ENCODE results near the gene WDR75. TPM values are rescaled to one million over a fixed set of nuclear protein-coding genes. Genes with fewer than 3 reads are reported as not detected.

The WDR75 gene
- polyA plus RNA-seq, 1 donor (not counting 4 experiments of a cell fraction or from before 2014, with no cell fraction given) = 60.4 TPM

DNA sequence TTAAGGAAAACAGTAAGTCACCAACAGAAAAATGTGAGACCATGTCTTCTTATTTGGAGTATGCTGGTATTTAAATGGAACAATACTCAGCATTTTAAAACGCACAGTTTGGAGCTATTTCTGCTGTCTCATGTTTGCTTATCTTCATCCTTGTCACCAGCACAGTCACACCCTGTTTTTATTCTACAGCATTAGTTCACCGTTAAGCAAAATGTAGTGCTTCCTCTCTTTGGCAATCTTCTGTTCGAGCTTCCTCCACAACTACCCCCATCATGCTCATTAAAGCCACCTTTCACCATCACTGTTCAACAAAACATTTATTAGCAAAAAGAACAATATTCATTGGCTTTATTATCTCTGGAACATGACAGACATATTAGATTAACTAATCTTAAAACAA is 75.3 kb downstream of the WDR75 start:
- dilution Hi-C loops (cut with MboI; ENCODE audit: extremely low pct_ligation_motif_present, low sequenced_read_pairs) = no loop called here
- Histone ChIP-seq H3K36me3 (ENCODE audit: control insufficient read depth in 2 of 2, extremely low read depth in 1 of 2, insufficient read depth in 2 of 2, low read length in 2 of 2) (no peaks in the 10 kb centered on the region), H3K9ac (ENCODE audit: control insufficient read depth, extremely low read depth, insufficient read depth, low read length) (no peak overlapping the region), H3K4me1 (ENCODE audit: control insufficient read depth, extremely low read depth, insufficient read depth, low read length) (no peaks in the 10 kb centered on the region), H3K27ac (ENCODE audit: control insufficient read depth, insufficient read depth, low read length) (no peak overlapping the region), H3K4me3 (ENCODE audit: control insufficient read depth in 2 of 3, extremely low read depth in 1 of 3, insufficient read depth in 2 of 3, low read depth in 1 of 3, low read length in 3 of 3) (no peak overlapping the region), H3K27me3 (ENCODE audit: control insufficient read depth, extremely low read depth, insufficient read depth, low read length) (no peaks in the 10 kb centered on the region), H2AFZ (ENCODE audit: control insufficient read depth, low read length) (no peak overlapping the region), H3K9me1 (ENCODE audit: control insufficient read depth, extremely low read depth, insufficient read depth, low read length) (no peaks in the 10 kb centered on the region), H3K79me2 (ENCODE audit: control insufficient read depth, insufficient read depth, low read length) (no peaks in the 10 kb centered on the region), H3K9me3 (ENCODE audit: control insufficient read depth, low read depth, low read length) (no peaks in the 10 kb centered on the region), H4K20me1 (ENCODE audit: control insufficient read depth, extremely low read depth, insufficient read depth, low read length) (no peaks in the 10 kb centered on the region), H3K4me2 (ENCODE audit: control insufficient read depth, extremely low read depth, insufficient read depth, low read depth, low read length) (no peak overlapping the region)
- no peak for FAIRE-seq
- no peak for DNase-seq (ENCODE audit: low read depth, low spot score)
- TF ChIP-seq EZH2 (IDR thresholded peaks at IDR 0.05; ENCODE audit: low read length) = no peak
- TF ChIP-seq, protein P1, sequence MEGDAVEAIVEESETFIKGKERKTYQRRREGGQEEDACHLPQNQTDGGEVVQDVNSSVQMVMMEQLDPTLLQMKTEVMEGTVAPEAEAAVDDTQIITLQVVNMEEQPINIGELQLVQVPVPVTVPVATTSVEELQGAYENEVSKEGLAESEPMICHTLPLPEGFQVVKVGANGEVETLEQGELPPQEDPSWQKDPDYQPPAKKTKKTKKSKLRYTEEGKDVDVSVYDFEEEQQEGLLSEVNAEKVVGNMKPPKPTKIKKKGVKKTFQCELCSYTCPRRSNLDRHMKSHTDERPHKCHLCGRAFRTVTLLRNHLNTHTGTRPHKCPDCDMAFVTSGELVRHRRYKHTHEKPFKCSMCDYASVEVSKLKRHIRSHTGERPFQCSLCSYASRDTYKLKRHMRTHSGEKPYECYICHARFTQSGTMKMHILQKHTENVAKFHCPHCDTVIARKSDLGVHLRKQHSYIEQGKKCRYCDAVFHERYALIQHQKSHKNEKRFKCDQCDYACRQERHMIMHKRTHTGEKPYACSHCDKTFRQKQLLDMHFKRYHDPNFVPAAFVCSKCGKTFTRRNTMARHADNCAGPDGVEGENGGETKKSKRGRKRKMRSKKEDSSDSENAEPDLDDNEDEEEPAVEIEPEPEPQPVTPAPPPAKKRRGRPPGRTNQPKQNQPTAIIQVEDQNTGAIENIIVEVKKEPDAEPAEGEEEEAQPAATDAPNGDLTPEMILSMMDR (optimal IDR thresholded peaks at IDR 0.05 in 1 of 3, IDR thresholded peaks at IDR 0.05 in 1 of 3, conservative IDR thresholded peaks at IDR 0.05 in 1 of 3; ENCODE audit: extremely low read depth in 1 of 3, insufficient read depth in 2 of 3, low read length in 3 of 3) = no peak

DNA sequence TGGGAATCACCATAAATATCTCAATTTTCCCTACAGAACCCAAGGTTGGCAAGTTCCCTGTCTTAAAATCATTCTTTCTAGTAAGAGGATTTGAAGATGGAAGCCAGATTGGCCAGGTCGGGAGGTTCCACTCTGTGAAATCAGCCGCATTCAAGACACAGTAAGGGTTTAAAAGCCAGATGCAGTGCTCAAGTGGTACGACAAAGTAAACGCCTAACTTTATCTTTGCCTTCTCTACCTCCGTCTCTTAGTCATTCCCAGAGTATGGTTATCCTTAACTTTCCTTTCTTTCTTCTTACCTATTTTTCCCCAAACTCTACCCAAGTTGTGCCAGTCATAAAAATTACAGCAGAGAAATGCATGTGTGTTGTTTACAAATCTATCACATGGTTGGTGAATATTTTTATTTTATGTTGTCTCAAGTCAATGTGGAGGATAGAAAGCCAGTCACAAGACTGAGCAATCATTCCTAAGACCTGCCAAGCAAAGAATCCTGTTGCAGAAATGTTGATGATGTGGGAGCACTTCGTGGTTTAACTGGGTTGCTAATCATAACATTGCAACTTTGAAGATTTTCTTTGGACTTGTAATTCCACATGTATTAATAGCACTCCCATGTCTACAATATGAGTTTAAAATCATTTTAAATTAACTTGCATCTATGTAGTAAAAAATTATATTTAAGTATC is 76.7 kb downstream of the WDR75 start:
- Histone ChIP-seq H3K36me3 (ENCODE audit: control insufficient read depth in 2 of 2, extremely low read depth in 1 of 2, insufficient read depth in 2 of 2, low read length in 2 of 2) (no peaks in the 10 kb centered on the region), H3K9me3 (ENCODE audit: control insufficient read depth, low read depth, low read length) (no peaks in the 10 kb centered on the region), H3K79me2 (ENCODE audit: control insufficient read depth, insufficient read depth, low read length) (no peaks in the 10 kb centered on the region), H3K9ac (ENCODE audit: control insufficient read depth, extremely low read depth, insufficient read depth, low read length) (no peak overlapping the region), H3K4me3 (ENCODE audit: control insufficient read depth in 2 of 3, extremely low read depth in 1 of 3, insufficient read depth in 2 of 3, low read depth in 1 of 3, low read length in 3 of 3) (no peak overlapping the region), H3K4me1 (ENCODE audit: control insufficient read depth, extremely low read depth, insufficient read depth, low read length) (no peaks in the 10 kb centered on the region), H3K9me1 (ENCODE audit: control insufficient read depth, extremely low read depth, insufficient read depth, low read length) (no peaks in the 10 kb centered on the region), H3K4me2 (ENCODE audit: control insufficient read depth, extremely low read depth, insufficient read depth, low read depth, low read length) (no peak overlapping the region), H4K20me1 (ENCODE audit: control insufficient read depth, extremely low read depth, insufficient read depth, low read length) (no peaks in the 10 kb centered on the region), H3K27ac (ENCODE audit: control insufficient read depth, insufficient read depth, low read length) (no peak overlapping the region), H2AFZ (ENCODE audit: control insufficient read depth, low read length) (no peak overlapping the region), H3K27me3 (ENCODE audit: control insufficient read depth, extremely low read depth, insufficient read depth, low read length) (no peaks in the 10 kb centered on the region)
- TF ChIP-seq, protein P1 (optimal IDR thresholded peaks at IDR 0.05 in 1 of 3, IDR thresholded peaks at IDR 0.05 in 1 of 3, conservative IDR thresholded peaks at IDR 0.05 in 1 of 3; ENCODE audit: extremely low read depth in 1 of 3, insufficient read depth in 2 of 3, low read length in 3 of 3) = no peak
- TF ChIP-seq EZH2 (IDR thresholded peaks at IDR 0.05; ENCODE audit: low read length) = no peak
- DNase-seq (ENCODE audit: low read depth, low spot score) (no peak), FAIRE-seq (no peak)
- dilution Hi-C loops (cut with MboI; ENCODE audit: extremely low pct_ligation_motif_present, low sequenced_read_pairs) = no loop called here
